H1 (cell line): Measurements from ENCODE around the gene THADA. TPM values are rescaled to one million over a fixed set of nuclear protein-coding genes. Genes with fewer than 3 reads are reported as not detected.

Source experiments
- ATF3 ChIP-seq: IDR thresholded peaks from 2 replicates; pipeline ENCODE4 v1.6.1; 2011; ENCODE audit warnings: low read depth, mild to moderate bottlenecking, low read length; ENCODE audit not compliant: insufficient read depth
- BRCA1 ChIP-seq: IDR thresholded peaks from 2 replicates; pipeline ENCODE4 v1.6.1; 2012; ENCODE audit warnings: low read depth, low read length, improper control_type of control experiment
- CBX8 ChIP-seq: fragments of 300-800, 300-1000 bp; sonication (generic); IDR thresholded peaks from 2 replicates; pipeline ENCODE4 v1.7.1; 2016; ENCODE audit warnings: low read depth, low read length, borderline replicate concordance
- CHD2 ChIP-seq: IDR thresholded peaks from 2 replicates; pipeline ENCODE4 v1.6.1; 2012; ENCODE audit warnings: low read length, improper control_type of control experiment
- EGR1 ChIP-seq: IDR thresholded peaks from 2 replicates; pipeline ENCODE4 v1.6.1; 2011; ENCODE audit warnings: low read depth, low read length, borderline replicate concordance
- MAFK ChIP-seq: IDR thresholded peaks from 2 replicates; pipeline ENCODE4 v1.6.1; 2012; ENCODE audit warnings: low read depth, mild to moderate bottlenecking, improper control_type of control experiment, low read length
- NRF1 ChIP-seq: IDR thresholded peaks from 2 replicates; pipeline ENCODE4 v1.6.1; 2011; ENCODE audit warnings: mild to moderate bottlenecking, low read depth, low read length, improper control_type of control experiment
- RFX5 ChIP-seq: IDR thresholded peaks from 2 replicates; pipeline ENCODE4 v1.6.1; 2011; ENCODE audit warnings: low read depth, low read length, improper control_type of control experiment, borderline replicate concordance
- SP4 ChIP-seq: IDR thresholded peaks from 2 replicates; pipeline ENCODE4 v1.6.1; 2012; ENCODE audit warnings: low read length, inconsistent platforms
- TAF7 ChIP-seq: optimal IDR thresholded peaks from 2 replicates; pipeline ENCODE3; 2011; ENCODE audit warnings: low read depth, mild to moderate bottlenecking, inconsistent platforms, low read length, moderate library complexity, borderline replicate concordance
- TBP ChIP-seq: IDR thresholded peaks from 2 replicates; pipeline ENCODE4 v1.6.1; 2011; ENCODE audit warnings: low read depth, low read length, improper control_type of control experiment
- polyA plus RNA-seq, 7 experiments: library from polyadenylated mRNA; depleted of rRNA in 3 of 7; stranded (reverse) in 5 of 7; unstranded in 2 of 7; fragments of >200 nt in 5 of 7; fragments of 200-250 nt in 2 of 7; gene quantifications; 1 replicate in 5 of 7; 2 replicates in 1 of 7; 4 replicates in 1 of 7; pipeline versions ENCODE4 v1.2.1 to v1.2.3, GENCODE V29; 2011 to 2013; ENCODE audit warnings: missing spikeins in 2 of 7, mixed read lengths in 2 of 7
- total RNA-seq: library from RNA; stranded (reverse); fragmentation: NEBNext Ultra II Directional; extraction: Animal tissue kit (Norgen Biotek cat#: 25700); gene quantifications from 2 replicates; pipeline ENCODE4 v1.2.1, GENCODE V29; 2021

The THADA gene
- total and polyA plus RNA-seq, 2 of the 8 experiments (the other 6 are each of a cell fraction or from before 2014, with no cell fraction given) = 22.4 to 26.8 TPM

- TF ChIP-seq BRCA1 = no peak
- TF ChIP-seq TAF7 = no peak
- no peak for TF ChIP-seq ATF3
- no peak for TF ChIP-seq TBP
- TF ChIP-seq EGR1 = no peak
- TF ChIP-seq RFX5 = no peak
- TF ChIP-seq MAFK = no peak
- TF ChIP-seq SP4 = no peak
- TF ChIP-seq NRF1 = no peak
- no peak for TF ChIP-seq CBX8
- no peak for TF ChIP-seq CHD2
Measured at GRCh38 chr2:43340945-43341356, 254.9 kb downstream of the THADA start (continued).
